ENCODE measurements around the gene NTRK3.

DNA sequence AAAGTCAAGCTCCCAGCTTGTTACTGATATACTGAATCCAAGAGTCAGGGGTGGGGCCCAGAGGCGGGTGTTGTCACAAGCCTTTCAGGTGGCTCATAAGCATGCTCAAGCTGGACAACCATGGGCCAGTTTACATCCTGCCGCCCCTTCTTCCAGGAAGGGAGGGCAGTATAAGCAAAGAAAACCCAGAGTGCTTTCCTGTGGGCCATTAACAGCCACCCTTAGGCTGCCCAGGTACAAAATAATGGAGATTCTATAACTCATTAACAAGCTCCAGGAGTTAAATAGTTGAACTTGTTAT, 183.2 kb downstream of the NTRK3 start:
- no peak for TF ChIP-seq CTCF (IDR thresholded peaks at IDR 0.05)
- TF ChIP-seq POLR2A (IDR thresholded peaks at IDR 0.05) = no peak
